HG03196 (cell line): Measurements from ENCODE around the gene REXO1.
"Not testable (repeated sequence)": the region's sequence is repeated elsewhere in the genome, so short reads cannot be mapped to it uniquely, and the experiment has no call there.

Source experiments
- ATAC-seq: cut with Tn5 transposase; IDR thresholded peaks from one replicate; pipeline ENCODE4 v1.9.1; 2021; ENCODE audit not compliant: unreplicated experiment

The REXO1 gene, protein sequence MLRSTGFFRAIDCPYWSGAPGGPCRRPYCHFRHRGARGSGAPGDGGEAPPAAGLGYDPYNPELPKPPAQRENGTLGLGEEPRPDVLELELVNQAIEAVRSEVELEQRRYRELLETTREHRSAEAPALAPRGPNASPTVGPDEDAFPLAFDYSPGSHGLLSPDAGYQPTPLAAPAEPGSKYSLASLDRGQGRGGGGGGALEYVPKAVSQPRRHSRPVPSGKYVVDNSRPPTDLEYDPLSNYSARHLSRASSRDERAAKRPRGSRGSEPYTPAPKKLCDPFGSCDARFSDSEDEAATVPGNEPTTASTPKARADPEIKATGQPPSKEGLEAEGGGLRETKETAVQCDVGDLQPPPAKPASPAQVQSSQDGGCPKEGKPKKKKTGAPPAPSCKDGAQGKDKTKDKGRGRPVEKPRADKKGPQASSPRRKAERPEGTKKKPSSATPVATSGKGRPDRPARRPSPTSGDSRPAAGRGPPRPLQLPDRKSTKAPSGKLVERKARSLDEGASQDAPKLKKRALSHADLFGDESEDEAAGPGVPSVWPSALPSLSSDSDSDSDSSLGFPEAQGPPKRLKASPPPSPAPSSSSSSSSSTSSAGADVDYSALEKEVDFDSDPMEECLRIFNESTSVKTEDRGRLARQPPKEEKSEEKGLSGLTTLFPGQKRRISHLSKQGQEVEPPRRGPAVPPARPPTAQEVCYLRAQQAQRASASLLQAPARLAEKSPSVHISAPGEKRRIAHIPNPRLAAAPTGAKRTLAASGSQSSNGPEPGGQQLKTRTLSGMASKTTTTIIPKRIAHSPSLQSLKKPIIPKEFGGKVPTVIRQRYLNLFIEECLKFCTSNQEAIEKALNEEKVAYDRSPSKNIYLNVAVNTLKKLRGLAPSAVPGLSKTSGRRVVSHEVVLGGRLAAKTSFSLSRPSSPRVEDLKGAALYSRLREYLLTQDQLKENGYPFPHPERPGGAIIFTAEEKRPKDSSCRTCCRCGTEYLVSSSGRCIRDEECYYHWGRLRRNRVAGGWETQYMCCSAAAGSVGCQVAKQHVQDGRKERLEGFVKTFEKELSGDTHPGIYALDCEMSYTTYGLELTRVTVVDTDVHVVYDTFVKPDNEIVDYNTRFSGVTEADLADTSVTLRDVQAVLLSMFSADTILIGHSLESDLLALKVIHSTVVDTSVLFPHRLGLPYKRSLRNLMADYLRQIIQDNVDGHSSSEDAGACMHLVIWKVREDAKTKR

GRCh38 chr19:1848399-1849131 is at the start of gene REXO1:
Gene REXO1 (minus strand): TSS chr19:1848483. CDS start chr19:1848358, 125 bp downstream.
- peak; percentile 63 for ATAC-seq

DNA sequence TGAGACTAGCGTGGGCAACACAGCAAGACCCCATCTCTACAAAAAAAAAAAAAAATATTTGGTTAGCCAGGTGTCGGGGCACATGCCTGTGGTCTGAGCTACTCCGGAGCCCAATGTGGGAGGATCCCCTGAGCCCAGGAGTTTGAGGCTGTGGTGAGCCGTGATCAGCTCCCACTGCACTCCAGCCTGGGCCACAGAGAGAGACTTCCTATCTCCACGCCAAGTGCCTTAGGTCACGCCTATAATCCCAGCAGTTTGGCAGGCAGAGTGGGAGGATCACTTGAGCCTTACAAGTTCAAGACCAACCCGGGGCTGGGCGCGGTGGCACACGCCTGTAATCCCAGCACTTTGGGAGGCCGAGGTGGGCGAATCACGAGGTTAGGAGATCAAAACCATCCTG is 48.2 kb upstream of the REXO1 start:
- ATAC-seq, result no peak

GRCh38 chr19:1893791-1894190 is 45.5 kb upstream of the REXO1 start:
- no peak for ATAC-seq

GRCh38 chr19:1889907-1890306 is 41.6 kb upstream of the REXO1 start:
- no peak for ATAC-seq

- ATAC-seq, result no peak
These were observed 40.1 kb upstream of the REXO1 start for GRCh38 chr19:1888385-1888784.

GRCh38 chr19:1886360-1886759 is 38.1 kb upstream of the REXO1 start:
- ATAC-seq, result not testable (repeated sequence)

GRCh38 chr19:1885398-1886119 is 37.3 kb upstream of the REXO1 start, which contains the start of gene ABHD17A:
Gene ABHD17A (minus strand): TSS chr19:1885496. CDS start chr19:1881566, 3,930 bp downstream.
- peak; percentile 73 for ATAC-seq

GRCh38 chr19:1884719-1885334 is 36.5 kb upstream of the REXO1 start:
- ATAC-seq, result no peak

- no peak for ATAC-seq
These were observed 36.0 kb upstream of the REXO1 start for GRCh38 chr19:1884291-1884718.

DNA sequence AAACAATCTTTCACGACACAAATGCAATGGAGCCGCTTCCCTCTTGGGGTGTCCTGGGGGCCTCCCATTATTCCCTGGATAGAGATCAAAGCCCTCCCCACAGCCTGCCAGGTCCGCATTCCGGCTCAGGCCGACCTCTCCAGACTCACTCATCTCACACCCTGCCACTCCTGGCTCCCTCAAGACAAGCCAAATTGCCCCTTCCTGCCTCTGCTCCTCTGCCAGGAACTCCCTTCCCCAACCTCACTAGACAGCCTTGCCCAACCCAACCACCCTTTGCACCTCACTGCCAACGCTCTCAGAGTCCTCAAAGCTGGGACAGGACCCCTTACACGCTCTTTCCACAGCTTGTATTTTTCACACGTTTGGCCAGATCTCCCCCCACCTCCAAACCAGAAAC is 35.5 kb upstream of the REXO1 start:
- ATAC-seq, result no peak

- ATAC-seq, result no peak
These were observed 34.8 kb upstream of the REXO1 start for GRCh38 chr19:1882786-1883692.

GRCh38 chr19:1882089-1882785 is 34.0 kb upstream of the REXO1 start:
- ATAC-seq, result no peak

DNA sequence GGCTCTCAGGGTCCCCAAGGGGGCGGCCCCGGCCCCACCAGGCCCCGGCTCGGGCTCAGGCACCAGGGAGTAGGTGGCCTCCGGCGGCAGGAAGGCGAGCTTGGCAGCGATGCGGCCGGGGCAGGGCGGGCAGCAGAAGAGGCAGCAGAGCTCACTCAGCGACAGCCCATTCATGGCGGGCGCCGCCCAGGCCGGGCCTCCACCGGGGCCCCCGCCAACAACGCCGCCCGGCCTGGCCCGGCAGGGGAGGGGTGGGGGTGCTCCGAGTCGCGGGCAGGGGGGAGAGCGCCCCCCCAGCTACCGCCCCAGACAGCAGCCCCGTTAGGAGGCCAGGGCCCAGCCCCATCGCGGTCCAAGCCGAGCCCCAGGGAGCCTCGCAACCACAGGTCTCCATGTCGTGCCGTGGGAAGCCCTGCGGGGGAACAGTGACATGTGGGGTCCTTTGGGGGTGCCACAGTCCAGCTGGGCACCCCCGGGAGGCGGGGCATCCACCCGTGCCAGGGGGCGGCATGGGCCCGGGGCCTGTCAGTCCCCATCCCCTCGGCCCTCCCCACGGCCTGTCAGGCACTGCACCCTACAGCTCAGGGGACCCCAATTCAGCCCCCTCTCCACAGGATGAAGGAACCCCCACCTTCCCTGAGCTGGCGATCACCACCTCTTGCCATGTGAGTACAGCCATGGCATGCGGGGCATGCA is 33.3 kb upstream of the REXO1 start:
- ATAC-seq, result not testable (repeated sequence)

- ATAC-seq, result no peak
These were observed 32.5 kb upstream of the REXO1 start for GRCh38 chr19:1880611-1881392.

- ATAC-seq, result not testable (repeated sequence)
These were observed 31.7 kb upstream of the REXO1 start for GRCh38 chr19:1879982-1880381.

DNA sequence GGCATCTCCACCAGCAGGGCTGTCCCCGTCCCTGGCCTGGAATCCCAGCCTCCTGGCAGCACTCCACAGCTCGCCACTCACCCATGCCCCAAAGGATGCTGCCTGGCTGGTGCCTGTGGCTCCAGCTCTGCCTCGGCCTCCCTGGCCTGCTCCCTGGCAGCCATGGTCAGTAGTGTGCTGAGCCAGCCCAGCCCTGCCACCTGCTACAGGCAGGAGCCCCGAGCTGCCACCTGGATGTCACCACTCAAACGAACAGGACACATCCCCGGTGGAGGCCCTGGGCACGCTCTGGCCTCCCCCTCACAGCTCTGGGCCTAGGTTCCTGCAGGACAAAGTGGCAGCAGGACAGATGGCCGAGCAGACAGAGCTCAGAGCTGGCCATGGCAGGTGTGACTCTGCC is 30.3 kb upstream of the REXO1 start:
- not testable (repeated sequence) for ATAC-seq
